Effector memory CD8-positive, alpha-beta T cell (primary cell): ENCODE results near the gene SOAT2.

Experiments
- ATAC-seq: fragments of 150-1000 bp; cut with Tn5 transposase; replicated peaks from 2 replicates; pipeline ENCODE4 v1.10.0; 2021; ENCODE audit warnings: mild to moderate bottlenecking, moderate library complexity
- DNase-seq, 3 experiments: peaks; one replicate each; pipeline ENCODE4 v3.0.0; 2021
- H3K27ac Mint-ChIP-seq, 2 donors: one replicate each; pipeline ENCODE4 v1.8.0; 2022; ENCODE audit warnings: mild to moderate bottlenecking in 2 of 2, mixed read lengths in 2 of 2, moderate library complexity in 2 of 2
- H3K27me3 Mint-ChIP-seq, 2 donors: one replicate each; pipeline ENCODE4 v1.8.0; 2022; ENCODE audit warnings: mixed read lengths in 2 of 2
- H3K36me3 Mint-ChIP-seq: one replicate; pipeline ENCODE4 v1.8.0; 2022; ENCODE audit warnings: mild to moderate bottlenecking, moderate library complexity, mixed read lengths; ENCODE audit not compliant: insufficient read depth
- H3K4me1 Mint-ChIP-seq, 2 donors: one replicate each; pipeline ENCODE4 v1.8.0; 2022; ENCODE audit warnings: low read depth in 2 of 2, mixed read lengths in 2 of 2
- H3K4me3 Mint-ChIP-seq, 2 donors: one replicate each; pipeline ENCODE4 v1.8.0; 2022; ENCODE audit warnings: mild to moderate bottlenecking in 2 of 2, mixed read lengths in 2 of 2, moderate library complexity in 2 of 2
- H3K9me3 Mint-ChIP-seq, 2 donors: one replicate each; pipeline ENCODE4 v1.8.0; 2022; ENCODE audit warnings: mixed read lengths in 2 of 2
- total RNA-seq, 9 experiments: gene quantifications; one replicate each; lab custom pipeline; 2026; lab: John Stamatoyannopoulos, UW

Gene SOAT2
- 0.28 to 8.5 (median 1.3) reads per million in 9 experiments for total RNA-seq

GRCh38 chr12:53102883-53103807, at the start of gene SOAT2:
SOAT2 (plus strand) TSS chr12:53103486; CDS start chr12:53103578, 92 bp downstream.
- Mint-ChIP-seq H3K4me3 (peak within 1 kb of the TSS; percentile 67 to 71), H3K36me3 (peaks cover 3% of the 10 kb centered on the region), H3K4me1 (peaks cover 41 to 48% of the 10 kb centered on the region in 2 donors), H3K27ac (peak within 1 kb of the TSS; percentile 88 to 91), H3K27me3 (no peaks in the 10 kb centered on the region), H3K9me3 (no peaks in the 10 kb centered on the region)
- ATAC-seq, result peak; percentile 76
- peak; percentile 40 to 42 (median 41) for DNase-seq

DNA sequence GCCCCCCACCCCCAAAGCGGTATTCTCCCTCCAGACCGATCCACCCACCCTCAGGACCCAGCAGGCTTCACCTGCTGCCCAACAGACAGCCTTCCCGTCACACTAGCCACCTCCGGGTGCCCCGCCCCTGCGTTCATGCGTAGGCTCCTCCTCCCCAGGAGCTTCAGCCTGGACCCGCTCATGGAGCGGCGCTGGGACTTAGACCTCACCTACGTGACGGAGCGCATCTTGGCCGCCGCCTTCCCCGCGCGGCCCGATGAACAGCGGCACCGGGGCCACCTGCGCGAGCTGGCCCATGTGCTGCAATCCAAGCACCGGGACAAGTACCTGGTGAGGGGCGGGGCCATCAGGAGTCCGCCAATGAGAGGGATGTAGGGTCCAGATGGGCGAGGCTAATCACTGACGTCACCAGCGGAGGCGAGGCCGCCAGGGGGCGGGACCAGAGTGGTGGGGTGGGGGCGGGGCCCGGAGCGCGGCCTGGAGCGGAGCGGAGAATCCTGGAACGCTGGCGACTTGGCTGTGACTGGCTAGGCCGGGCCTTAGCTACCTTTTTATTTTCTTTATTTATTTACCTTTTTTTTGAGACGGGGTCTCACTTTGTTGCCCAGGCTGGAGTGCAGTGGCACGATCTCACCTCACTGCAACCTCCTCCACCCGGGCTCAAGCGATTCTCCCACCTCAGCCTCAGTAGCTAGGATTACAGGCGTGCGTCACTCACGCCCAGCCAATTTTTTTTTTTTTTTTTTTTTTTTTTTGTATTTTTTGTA, 49.0 kb upstream of the SOAT2 start:
- H3K27me3 Mint-ChIP-seq, result peaks cover 0 to 11% of the 10 kb centered on the region in 2 donors
- peaks cover 10 to 14% of the 10 kb centered on the region in 2 donors for H3K4me1 Mint-ChIP-seq

DNA sequence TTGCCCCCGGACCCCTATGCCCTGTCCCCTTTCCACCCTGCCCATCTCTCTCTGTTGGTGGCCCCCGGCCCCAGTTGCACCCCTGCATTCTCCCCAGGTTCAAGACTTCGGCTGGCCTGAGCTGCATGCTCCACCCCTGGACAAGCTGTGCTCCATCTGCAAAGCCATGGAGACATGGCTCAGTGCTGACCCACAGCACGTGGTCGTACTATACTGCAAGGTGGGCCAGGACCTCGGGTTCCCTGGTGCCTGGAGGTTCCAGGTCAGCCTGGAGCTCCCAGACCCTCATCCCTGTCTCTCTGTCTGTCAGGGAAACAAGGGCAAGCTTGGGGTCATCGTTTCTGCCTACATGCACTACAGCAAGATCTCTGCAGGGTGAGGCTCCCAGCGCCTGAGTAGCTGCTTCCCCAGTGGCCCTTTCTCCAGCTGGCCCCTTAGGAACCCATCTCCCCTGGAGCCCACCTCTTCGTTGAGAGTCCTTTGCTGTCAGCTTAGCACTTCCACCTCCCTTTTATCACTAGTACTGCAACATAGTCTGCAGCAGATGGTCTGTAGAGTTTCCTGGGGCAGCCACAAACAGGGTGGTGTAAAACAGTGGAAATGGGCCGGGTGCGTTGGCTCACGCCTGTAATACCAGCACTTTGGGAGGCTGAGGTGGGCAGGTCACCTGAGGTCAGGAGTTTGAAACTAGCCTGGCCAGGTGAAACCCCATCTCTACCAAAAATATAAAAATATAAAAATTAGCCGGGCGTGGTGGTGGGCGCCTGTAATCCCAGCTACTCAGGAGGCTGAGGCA, 47.6 kb upstream of the SOAT2 start:
- peaks cover 10 to 12% of the 10 kb centered on the region in 2 donors for H3K4me1 Mint-ChIP-seq
- H3K9me3 Mint-ChIP-seq, result no peaks in the 10 kb centered on the region
- peaks cover 0 to 11% of the 10 kb centered on the region in 2 donors for H3K27me3 Mint-ChIP-seq
- H3K36me3 Mint-ChIP-seq, result peaks cover 6% of the 10 kb centered on the region
- H3K27ac Mint-ChIP-seq, result no peak overlapping the region
- no peak for ATAC-seq
- peak overlapping the region; percentile 58 to 72 for H3K4me3 Mint-ChIP-seq
- no peak for DNase-seq

More for the DNA sequence above, 49.0 kb upstream of the SOAT2 start:
- Mint-ChIP-seq H3K9me3 (no peaks in the 10 kb centered on the region), H3K36me3 (peaks cover 6% of the 10 kb centered on the region), H3K27ac (peak overlapping the region; percentile 83 to 92), H3K4me3 (peak overlapping the region; percentile 93 to 96)
- ATAC-seq, result peak; percentile 91
- peak; percentile 89 to 93 (median 90) for DNase-seq

- Mint-ChIP-seq H3K9me3 (no peaks in the 10 kb centered on the region), H3K4me1 (peaks cover 12 to 14% of the 10 kb centered on the region in 2 donors), H3K4me3 (no peak overlapping the region), H3K36me3 (peaks cover 7% of the 10 kb centered on the region), H3K27me3 (peaks cover 0 to 11% of the 10 kb centered on the region in 2 donors), H3K27ac (no peak overlapping the region)
- no peak for DNase-seq
- no peak for ATAC-seq
These were observed 47.0 kb upstream of the SOAT2 start for GRCh38 chr12:53056296-53056695.

- no peak for DNase-seq
- Mint-ChIP-seq H3K27ac (no peak overlapping the region), H3K4me1 (peaks cover 14% of the 10 kb centered on the region in 2 donors), H3K36me3 (peaks cover 9% of the 10 kb centered on the region), H3K4me3 (no peak overlapping the region), H3K9me3 (no peaks in the 10 kb centered on the region), H3K27me3 (peaks cover 0 to 11% of the 10 kb centered on the region in 2 donors)
- no peak for ATAC-seq
These were observed 46.4 kb upstream of the SOAT2 start for GRCh38 chr12:53056901-53057300.

- DNase-seq, result no peak
- H3K27me3 Mint-ChIP-seq, result peaks cover 0 to 11% of the 10 kb centered on the region in 2 donors
- peaks cover 12% of the 10 kb centered on the region for H3K36me3 Mint-ChIP-seq
- H3K9me3 Mint-ChIP-seq, result no peaks in the 10 kb centered on the region
- no peak for ATAC-seq
- peaks cover 12 to 14% of the 10 kb centered on the region in 2 donors for H3K4me1 Mint-ChIP-seq
- H3K27ac Mint-ChIP-seq, result no peak overlapping the region
- no peak overlapping the region for H3K4me3 Mint-ChIP-seq
These were observed 45.3 kb upstream of the SOAT2 start for GRCh38 chr12:53057816-53058500.

GRCh38 chr12:53058674-53059433, 44.4 kb upstream of the SOAT2 start:
- Mint-ChIP-seq H3K4me1 (peaks cover 12% of the 10 kb centered on the region in 2 donors), H3K4me3 (no peak overlapping the region), H3K9me3 (no peaks in the 10 kb centered on the region), H3K27me3 (peaks cover 0 to 11% of the 10 kb centered on the region in 2 donors), H3K27ac (no peak overlapping the region), H3K36me3 (peaks cover 11% of the 10 kb centered on the region)
- DNase-seq, result no peak
- no peak for ATAC-seq

DNA sequence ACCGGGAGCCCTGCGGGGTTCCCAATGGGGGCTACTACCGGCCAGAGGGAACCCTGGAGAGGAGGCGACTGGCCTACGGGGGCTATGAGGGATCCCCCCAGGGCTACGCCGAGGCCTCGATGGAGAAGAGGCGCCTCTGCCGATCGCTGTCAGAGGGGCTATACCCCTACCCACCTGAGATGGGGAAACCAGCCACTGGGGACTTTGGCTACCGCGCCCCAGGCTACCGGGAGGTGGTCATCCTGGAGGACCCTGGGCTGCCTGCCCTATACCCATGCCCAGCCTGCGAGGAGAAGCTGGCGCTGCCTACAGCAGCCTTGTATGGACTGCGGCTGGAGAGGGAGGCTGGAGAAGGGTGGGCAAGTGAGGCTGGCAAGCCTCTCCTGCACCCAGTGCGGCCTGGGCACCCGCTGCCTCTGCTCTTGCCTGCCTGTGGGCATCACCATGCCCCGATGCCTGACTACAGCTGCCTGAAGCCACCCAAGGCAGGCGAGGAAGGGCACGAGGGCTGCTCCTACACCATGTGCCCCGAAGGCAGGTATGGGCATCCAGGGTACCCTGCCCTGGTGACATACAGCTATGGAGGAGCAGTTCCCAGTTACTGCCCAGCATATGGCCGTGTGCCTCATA, 43.7 kb upstream of the SOAT2 start:
- no peak for DNase-seq
- H3K4me1 Mint-ChIP-seq, result peaks cover 7 to 8% of the 10 kb centered on the region in 2 donors
- peak overlapping the region in 1 of 2 donors; percentile 60 for H3K27ac Mint-ChIP-seq
- ATAC-seq, result no peak
- no peaks in the 10 kb centered on the region for H3K9me3 Mint-ChIP-seq
- peaks cover 0 to 11% of the 10 kb centered on the region in 2 donors for H3K27me3 Mint-ChIP-seq
- H3K4me3 Mint-ChIP-seq, result no peak overlapping the region
- H3K36me3 Mint-ChIP-seq, result peaks cover 8% of the 10 kb centered on the region

DNA sequence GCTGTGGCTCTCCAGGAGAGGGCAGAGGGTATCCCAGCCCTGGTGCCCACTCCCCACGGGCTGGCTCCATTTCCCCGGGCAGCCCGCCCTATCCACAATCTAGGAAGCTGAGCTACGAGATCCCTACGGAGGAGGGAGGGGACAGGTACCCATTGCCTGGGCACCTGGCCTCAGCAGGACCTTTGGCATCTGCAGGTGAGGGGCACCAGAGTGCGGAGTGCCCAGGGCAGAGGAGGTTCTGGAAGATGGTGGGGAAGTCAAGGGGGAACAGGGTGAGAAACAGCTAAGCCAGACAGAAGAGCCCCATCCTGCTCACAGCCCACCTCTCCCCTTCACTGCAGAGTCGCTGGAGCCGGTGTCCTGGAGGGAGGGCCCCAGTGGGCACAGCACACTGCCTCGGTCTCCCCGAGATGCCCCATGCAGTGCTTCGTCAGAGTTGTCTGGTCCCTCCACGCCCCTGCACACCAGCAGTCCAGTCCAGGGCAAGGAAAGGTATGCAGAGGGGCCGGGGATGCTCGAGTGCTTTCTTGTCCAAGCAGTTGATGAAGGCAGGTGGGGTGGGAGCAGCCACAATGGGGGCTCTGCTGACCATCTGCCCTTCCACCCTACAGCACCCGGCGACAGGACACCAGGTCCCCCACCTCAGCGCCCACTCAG, 43.1 kb upstream of the SOAT2 start:
- Mint-ChIP-seq H3K4me3 (no peak overlapping the region), H3K27me3 (peaks cover 0 to 11% of the 10 kb centered on the region in 2 donors), H3K27ac (peak overlapping the region in 1 of 2 donors; percentile 60), H3K4me1 (peaks cover 7 to 8% of the 10 kb centered on the region in 2 donors), H3K36me3 (peaks cover 12% of the 10 kb centered on the region), H3K9me3 (no peaks in the 10 kb centered on the region)
- ATAC-seq (no peak), DNase-seq (no peak)

DNA sequence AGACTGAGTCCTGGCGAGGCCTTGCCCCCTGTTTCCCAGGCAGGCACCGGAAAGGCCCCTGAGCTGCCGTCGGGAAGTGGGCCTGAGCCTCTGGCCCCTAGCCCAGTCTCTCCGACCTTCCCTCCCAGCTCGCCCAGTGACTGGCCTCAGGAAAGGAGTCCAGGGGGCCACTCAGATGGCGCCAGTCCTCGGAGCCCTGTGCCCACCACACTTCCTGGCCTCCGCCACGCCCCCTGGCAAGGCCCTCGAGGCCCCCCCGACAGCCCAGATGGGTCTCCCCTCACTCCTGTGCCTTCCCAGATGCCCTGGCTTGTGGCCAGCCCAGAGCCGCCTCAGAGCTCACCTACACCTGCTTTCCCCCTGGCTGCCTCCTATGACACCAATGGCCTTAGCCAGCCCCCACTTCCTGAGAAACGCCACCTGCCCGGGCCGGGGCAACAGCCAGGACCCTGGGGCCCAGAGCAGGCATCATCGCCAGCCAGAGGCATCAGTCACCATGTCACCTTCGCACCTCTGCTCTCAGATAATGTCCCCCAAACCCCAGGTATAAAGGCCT, 42.5 kb upstream of the SOAT2 start:
- Mint-ChIP-seq H3K9me3 (no peaks in the 10 kb centered on the region), H3K4me3 (no peak overlapping the region), H3K4me1 (peaks cover 3 to 5% of the 10 kb centered on the region in 2 donors), H3K36me3 (peaks cover 13% of the 10 kb centered on the region), H3K27ac (no peak overlapping the region), H3K27me3 (peaks cover 0 to 11% of the 10 kb centered on the region in 2 donors)
- DNase-seq, result no peak
- ATAC-seq, result no peak

GRCh38 chr12:53061404-53062010, 41.8 kb upstream of the SOAT2 start:
- no peak overlapping the region for H3K27ac Mint-ChIP-seq

More at GRCh38 chr12:53061404-53062010, 41.8 kb upstream of the SOAT2 start:
- H3K36me3 Mint-ChIP-seq, result peaks cover 21% of the 10 kb centered on the region
- DNase-seq (no peak), ATAC-seq (no peak)
- peaks cover 0 to 11% of the 10 kb centered on the region in 2 donors for H3K27me3 Mint-ChIP-seq
- peaks cover 9 to 12% of the 10 kb centered on the region in 2 donors for H3K4me1 Mint-ChIP-seq
- H3K4me3 Mint-ChIP-seq, result no peak overlapping the region
- no peaks in the 10 kb centered on the region for H3K9me3 Mint-ChIP-seq
